Epithelial cell of prostate (primary cell): ENCODE results near the gene HDHD5.
A peak's percentile ranks its signal among the peaks of the same experiment; 100 is the strongest.

Source experiments
- DNase-seq: peaks from one replicate; pipeline ENCODE4 v3.0.0-alpha.2; 2011; ENCODE audit warnings: low read depth, low spot score
- H3K27ac ChIP-seq: fragments of 450-650 bp; 2 replicates; pipeline ENCODE4 v1.5.1; 2017; ENCODE audit warnings: mild to moderate bottlenecking

HDHD5 gene

DNA sequence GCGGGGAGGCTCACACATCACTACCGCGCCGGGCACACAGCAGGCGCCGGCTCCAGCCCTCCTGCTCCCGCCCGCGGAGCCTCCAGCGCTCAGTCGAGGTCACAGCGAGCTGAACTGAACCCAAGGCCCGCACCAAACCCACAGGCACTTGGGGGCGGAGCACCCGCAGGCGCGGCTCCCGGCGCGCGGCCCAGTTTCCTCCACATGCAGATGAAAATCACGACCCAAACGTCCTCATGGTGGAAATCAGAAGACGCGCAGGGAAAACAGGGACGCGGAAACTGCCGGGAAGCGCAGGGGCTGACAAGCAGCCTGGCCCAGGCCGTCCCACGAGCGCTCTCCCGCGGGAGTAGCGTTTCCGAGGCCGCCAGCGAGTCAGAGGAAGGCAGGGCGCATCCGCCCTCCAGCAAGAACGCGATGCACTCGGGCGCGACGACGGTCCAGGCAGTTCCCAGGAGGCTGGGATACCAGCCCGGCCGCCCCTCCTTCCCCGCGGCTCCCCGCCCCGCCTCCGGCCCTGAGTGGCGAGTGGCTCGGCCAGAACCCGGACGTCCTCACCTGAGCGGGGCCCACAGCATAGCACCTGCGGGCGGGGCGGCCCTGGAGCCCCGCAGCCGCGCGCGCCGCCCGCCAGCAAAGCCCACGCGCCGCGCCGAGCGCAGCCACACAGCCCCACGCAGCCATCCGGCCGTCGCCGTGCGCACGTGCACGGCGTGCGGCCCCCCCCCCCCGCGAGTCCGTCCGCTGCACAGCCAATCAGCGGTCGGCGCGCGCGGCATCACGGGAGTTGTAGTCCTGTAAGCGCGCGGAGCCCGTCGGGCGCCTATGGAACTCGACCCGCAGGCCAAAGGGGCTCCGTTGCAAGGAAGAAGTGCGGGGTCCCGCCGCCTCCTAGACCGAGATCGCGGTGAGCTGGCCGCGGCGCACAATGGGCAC is at the start of gene HDHD5:
Gene HDHD5, minus strand, starts transcription at position 710 of the 936 bp plus-strand sequence. Its CDS starts 26 bp downstream, at position 684.
- DNase-seq, result peak; percentile 67
- peak within 1 kb of the TSS; percentile 77 for H3K27ac ChIP-seq

DNA sequence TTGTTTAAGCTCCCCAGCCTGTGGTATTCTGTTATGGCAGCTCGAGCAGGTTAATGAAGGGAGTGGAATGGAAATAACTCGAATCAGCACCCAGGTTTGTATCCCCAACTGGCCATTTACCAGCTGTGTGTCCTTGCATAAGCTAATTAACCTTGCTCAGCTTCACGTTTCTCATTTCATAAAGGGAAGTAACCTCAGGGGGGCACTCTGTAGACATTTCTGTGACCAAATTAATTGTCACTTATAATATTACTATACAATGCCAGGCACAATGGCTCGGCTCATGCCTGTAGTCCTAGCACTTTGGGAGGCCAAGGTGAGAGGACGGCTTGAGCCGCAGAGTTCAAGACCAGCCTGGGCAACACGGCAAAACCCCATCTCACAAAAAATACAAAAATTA is 46.4 kb upstream of the HDHD5 start:
- no peak for DNase-seq
- H3K27ac ChIP-seq, result no peak overlapping the region

DNA sequence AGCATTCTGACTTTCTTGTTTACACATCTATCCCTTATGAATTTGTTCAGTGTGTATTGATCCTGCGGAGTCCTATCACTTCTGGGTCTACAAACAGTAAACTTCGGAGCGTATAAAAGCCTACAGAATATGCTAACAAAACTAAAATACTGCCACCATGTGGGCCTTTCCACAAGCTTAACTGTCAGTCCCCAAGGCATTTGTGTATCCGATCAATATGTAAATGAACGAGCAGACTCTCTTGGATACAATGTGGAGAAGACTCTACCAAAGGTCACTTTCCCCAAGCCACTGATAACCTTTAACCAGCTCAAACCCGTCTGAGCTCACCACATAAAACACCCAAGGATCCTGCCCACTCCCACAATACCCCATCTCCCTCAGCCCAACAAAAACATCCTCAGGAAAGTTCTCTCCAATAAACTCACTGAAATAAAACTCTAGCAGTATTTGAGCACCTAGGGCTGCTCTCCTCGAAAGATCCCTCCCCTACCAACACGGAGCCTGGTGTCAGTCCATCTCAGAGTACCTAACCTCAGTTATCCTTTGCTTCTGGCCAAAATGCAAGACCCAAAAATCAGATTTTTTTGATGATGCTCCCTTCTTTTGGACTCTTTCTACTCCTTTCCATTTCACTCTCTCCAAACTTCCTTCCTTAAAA is 42.3 kb upstream of the HDHD5 start:
- no peak overlapping the region for H3K27ac ChIP-seq
- DNase-seq, result no peak

DNA sequence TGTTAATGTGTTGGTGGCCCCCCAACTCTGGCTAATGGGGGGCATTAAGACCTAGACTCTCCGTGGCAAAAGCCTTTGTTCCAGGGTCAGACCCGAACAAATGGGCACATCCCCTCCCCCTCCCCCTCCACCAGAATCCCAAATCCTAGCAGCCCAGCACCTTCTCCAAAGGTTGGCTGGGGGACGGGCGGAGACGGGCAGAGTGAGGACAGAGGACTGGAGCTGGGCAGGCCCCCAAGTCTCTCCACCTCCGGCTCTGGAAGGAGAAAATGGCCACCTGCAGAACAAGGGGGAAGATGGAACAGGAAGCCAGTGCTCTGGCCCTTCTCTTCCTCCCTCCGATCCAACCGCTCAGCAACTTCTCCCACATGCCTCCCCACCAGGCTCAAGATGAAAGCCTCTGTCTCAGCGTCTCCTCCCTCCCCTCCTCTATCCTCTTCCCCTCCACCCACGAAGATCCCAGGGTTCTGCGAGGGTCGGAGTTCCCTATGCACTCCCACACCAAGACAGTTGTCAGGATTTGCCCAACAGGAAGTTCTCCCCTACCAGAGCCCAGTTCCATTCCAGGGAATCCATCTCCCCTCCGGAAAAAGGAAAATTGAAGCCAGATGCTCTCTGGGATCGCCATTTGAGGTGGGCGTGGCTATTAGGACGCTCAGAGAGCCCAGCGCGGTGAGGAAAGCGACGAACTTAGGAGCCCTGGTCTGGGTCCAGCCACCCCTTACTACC is 40.1 kb upstream of the HDHD5 start:
- H3K27ac ChIP-seq, result no peak overlapping the region
- DNase-seq, result no peak

DNA sequence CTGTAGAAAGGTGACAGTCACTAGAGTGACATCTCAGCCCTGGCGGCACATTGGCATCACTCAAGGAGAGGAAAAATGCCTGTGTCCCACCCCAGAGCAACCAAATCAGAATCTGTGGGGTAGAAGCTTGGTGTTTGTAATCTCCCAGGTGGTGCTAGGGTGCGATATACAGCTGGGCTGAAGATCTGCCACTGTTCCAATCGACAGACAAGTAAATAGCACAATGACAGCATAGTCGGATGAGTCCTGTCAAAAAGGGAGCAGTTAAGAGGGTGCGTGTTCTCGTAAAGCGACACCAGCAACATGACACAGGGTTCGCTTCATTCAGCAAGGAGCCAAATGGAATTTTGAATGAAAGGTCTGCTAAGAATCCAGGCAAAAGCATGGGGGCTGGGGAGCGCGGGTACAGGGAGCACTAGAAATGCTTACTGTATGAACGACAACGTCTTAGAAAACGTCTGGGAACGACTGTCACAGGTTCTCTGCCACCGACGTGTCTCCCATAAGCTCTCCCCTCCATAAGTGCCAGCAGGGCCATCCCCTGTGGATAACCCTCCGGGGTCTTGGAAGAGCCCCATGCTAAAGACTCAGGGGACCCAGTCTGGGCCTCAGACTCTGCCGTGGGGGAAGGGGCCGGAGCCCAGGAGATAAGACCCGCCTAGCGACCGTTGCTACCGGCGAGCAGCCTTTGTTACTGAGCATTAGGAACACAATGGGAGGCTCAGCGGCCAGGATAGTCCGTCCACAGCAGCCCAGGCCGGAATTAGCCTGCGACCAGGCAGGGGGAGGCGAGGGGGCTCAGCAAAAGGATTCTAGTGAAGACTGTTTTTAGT is 39.3 kb upstream of the HDHD5 start:
- no peak for DNase-seq

DNA sequence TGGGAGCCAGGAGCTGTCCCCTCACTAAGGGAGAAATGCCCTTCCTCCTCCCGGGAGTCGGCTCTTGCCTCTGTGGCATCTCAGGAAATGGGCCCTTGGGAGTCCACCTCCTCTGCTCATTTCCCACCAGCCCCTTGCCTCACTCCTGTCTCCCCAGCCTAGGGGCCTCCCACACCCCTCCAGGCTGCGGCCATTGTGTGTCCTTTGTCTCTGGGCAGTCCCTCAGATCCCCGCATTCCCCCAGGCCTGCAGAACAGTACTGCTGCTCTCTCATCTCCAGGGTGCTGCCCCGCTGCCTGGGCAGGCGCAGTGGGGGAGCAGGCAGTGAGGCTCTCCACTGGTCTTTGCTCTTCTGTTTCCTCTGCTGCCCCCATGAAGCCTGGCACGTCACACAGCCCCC is 35.1 kb upstream of the HDHD5 start:
- DNase-seq, result no peak
- no peak overlapping the region for H3K27ac ChIP-seq

More for the DNA sequence above, 39.3 kb upstream of the HDHD5 start:
- H3K27ac ChIP-seq, result no peak overlapping the region

DNA sequence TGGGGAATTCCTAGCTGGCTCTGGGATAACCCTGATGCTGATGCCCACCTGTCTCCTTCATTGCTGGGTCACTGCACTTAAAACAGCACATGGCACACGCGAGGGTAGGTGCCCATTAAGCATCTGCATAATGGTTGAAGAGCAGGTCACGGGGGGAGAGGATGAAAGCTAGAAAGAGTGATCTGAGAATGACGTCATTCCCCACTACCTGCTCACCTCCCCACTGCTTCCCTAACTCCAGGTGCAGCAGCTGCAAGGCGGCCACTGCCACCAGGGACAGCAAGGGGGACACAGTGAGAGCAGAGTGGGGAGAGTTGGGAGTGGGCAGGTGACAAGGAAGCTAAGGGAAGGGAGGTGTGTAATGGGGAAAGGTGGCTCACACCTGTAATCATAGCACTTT is 33.1 kb upstream of the HDHD5 start:
- DNase-seq, result no peak
- no peak overlapping the region for H3K27ac ChIP-seq

DNA sequence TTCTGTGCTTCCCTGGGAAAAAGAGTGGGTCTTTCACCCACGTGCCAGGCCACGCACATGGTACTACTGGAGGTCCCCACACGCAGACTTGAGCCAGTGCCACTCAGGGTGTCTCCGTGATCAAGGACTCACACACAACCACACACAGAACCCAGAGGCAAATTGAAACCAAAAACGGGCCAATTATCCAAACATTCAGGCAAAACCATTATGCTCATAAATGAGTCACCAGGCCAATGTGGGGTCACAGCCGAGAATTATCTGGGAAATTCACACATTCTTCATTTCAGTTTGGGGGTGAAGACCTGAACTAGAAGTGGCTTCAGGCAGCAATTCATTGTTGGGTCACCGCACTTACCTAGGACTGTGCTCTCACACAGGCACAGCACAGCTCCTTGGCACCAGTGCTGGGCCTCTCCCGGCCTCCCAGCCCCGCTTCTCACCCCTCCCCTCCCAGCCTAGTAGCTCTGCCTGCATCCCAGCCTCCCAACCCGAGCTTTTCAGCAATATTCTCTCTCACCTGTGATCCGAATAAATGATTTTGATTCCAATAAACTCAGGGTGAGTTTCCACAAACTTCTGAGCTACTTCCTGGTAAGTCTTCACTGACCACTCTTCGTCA is 32.2 kb upstream of the HDHD5 start:
- DNase-seq, result no peak
- no peak overlapping the region for H3K27ac ChIP-seq

DNA sequence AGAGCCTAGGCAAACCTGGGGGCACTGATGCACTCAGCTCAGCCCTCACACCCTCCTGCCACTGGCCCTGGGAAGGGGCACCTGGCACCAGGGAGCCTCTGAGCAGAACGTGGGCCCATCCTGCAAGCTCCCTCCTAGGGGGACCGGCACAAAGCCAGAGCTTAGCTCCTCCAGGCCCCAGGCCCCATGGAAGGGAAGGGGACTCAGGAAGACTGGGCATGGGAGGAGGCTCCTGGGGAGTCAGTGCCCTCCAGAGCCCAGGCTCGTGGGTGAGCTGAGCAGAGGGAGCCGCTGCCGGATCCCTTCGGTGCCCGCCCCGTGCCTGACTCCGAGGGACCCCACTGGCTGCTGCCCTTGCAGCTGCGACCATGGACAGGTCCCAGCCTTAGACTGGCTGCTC is 31.6 kb upstream of the HDHD5 start:
- no peak for DNase-seq
- no peak overlapping the region for H3K27ac ChIP-seq

DNA sequence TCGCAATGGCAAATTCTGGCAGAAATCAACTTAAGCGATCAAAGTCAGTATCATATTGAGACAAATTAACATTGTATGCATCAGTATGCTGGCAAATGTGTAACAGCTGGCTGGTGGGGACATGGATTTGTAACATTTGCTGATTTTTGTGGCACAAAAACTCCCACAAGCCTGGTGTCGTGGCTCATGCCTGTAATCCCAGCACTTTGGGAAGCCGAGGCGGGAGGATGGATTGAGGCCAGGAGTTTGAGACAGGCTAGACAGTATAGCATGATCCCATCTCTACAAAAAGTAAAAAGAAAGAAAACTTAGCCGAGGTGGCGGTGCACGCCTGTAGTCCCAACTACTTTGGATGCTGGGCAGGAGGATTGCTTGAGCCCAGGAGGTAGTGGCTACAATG is 17.6 kb upstream of the HDHD5 start:
- DNase-seq, result no peak
- no peak overlapping the region for H3K27ac ChIP-seq

DNA sequence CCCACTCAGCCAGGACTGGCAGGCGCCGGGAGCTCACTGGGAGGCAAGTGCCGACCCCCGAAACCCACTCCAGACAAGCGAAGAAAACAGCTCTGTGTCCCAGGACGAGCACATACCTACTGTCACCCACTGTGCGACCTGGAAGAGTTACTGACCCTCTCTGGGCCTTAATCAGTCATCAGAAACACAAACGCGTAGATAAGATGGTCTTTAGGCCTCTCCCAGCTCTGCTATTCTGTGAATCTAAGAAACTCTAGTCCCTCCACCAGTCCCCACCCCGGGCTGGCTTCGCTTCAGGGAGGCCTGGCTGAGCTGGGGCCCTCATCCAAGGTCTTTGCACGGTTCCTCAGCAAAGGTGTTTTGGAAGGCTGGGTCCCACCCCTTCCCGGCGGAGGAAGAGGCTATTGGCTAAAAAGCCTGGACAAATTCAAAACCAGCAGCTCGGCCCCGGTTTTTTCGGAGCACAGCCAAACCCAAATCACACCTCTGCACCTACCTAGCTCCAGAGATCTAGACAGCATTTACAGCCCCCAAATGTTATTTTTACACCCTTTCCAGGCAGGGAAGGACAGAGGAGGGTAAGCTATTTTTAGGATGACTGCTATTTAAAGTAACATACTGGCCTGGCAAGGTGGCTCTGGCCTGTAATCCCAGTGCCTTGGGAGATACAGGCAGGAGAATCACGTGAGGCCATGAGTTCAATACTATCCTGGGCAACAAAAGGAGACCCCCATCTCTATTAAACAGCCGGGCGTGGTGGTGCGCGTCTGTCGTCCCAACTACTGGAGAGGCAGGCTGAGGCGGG is 13.2 kb upstream of the HDHD5 start:
- DNase-seq, result no peak
- H3K27ac ChIP-seq, result peak overlapping the region; percentile 74

DNA sequence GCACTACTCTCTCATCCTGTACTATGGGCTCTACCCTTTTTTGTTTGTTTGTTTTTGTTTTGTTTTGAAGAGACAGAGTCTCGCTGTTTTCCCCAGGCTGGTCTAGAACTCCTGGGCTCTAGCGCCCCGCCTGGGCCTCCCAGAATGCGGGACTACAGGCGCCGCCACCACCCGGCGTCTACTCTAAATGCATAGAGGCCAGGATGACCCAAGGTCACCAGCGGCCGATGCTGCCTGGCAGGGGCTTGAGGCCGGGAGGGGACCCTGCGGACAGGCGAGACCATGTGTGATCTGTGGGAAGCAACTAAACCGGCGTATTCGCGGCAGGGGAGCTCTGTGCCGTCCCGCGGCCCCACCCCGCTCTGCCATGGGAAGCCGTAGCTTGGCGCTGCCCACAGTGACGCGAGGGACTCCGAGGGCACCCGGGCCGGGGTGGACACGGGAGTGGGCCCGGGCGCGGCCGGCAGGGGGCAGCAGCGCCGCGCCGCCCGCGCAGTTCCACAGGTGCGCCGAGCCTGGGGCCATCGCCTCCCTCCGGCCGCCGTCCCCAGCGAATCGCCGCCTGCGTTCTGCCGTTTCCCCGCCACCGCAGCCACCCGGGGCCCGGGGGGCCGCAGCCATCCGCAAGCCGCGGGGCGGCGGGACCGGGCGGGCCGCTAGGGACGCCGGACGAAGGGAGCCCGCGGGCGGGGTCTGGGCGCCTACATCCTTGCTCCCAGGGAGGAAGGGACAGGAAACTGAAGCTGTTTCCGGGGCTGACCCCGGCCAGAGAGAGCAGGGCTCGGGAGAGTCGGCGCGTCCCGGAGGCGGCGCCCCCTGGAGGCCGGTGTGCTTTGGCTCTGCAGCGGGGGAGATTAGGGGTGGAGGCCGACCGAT is 12.3 kb upstream of the HDHD5 start:
- no peak for DNase-seq
- peak overlapping the region; percentile 74 for H3K27ac ChIP-seq

DNA sequence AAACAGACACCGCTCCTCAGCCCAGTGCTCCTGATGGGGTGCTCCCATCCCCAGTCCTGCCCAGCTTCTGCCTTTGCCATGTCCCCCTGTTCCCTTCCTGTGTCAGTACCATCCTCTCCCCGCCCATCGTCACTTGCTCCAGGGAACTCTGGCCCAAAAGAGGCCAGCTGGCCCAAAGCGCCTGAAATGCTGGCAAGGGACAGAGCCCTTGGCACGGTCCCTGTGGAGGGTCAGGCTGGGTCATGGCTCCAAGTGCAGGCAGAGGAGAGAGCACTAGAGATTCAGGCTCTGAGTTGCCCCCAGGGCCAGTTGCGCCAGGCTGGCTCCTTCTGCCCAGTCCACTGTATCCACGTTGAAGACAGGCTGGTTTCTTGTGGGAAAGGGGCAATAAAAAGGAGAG is 8.4 kb upstream of the HDHD5 start:
- no peak overlapping the region for H3K27ac ChIP-seq
- DNase-seq, result no peak

DNA sequence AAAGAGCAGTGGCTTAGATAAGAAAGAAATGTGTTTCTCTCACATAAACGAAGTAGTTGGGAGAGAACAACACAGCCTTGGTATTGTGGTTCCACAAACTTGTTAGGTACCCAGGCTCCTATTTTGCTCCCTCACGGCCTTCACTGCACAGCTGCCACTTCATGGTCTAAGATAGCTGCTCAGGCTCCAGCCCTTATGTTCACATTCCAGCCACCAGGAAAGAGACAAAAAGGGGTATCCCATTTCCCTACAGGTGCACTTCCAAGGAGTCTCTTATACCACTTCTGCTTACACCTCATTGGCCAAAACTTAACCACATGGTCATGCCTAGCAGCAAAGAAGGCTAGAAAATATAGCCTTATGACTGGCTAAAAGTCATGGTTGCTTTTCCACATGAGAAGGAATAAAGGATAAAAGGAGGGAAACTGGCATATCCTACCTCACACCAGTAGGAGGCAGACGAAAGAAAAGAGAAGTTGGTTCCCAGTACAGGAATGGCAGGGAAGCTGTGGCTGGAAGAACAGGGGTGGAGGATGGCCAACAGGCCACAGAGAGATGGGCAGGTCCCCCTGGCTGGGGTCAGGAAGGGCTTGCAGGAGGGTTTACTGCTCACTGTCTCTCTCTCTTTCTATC is 5.4 kb upstream of the HDHD5 start:
- H3K27ac ChIP-seq, result no peak overlapping the region
- DNase-seq, result no peak

DNA sequence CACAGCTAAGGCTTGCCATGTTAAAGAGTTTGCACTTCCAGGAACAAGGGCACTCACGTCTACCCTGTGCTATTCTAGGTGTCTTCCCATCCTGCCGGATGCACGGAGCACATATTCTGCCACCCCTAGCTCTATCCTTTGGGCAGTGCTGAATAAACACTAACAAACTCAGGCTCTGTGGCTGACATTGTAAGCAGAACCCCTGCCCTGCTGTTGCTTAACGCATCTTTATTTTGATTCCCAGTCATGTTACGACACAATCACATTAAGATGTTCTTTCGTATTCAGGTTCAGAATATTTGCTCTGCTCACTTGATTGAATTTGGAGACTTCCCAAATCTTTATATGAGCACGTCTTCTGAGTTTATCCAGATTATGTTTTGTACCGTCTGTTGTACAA is 3.7 kb upstream of the HDHD5 start:
- DNase-seq, result no peak
- no peak overlapping the region for H3K27ac ChIP-seq

DNA sequence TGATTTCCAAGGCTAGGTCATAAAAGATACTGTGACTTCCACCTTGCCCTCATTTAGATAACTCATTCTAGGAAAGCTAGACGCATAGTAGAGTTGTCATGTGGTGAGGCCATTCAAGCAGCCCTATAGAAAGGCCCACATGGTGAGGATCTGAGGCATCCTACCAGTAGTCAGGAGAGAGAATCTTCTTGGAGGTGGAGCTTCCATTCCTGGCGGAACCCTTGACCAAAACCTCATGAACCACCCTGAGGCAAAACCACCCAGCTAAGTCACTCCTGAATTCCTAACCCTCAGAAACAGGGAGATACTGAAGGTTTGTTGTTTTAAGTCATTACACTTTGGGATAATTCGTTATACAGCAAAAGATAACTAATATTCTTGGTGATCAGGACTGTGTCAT is 2.9 kb upstream of the HDHD5 start:
- no peak for DNase-seq
- no peak overlapping the region for H3K27ac ChIP-seq

DNA sequence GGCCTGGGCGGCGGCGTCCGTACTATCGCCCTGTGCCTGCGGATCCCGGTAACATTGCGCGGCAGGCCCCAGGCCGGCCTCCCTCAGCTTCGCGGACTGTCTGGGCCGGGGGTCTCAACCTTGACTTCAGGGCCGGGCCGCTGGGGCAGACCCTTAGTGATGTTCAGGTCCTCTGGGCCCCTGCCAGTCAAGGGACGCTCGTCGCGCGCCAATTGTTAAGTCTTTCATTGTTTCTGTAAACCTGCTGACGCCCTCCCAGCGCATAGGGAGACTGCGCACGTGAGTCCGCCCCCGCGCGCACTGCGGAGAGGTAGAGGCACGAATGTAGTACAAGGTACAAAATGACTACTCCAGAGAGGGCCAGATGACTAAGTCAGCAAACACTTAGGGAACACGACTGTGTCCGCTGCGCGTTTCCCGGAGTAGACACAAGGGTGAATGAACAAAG is 451 bp upstream of the HDHD5 start:
- H3K27ac ChIP-seq, result peak overlapping the region; percentile 77
- DNase-seq, result no peak
